HepG2 (cell line): ENCODE results near the gene ZNF524. TPM values are rescaled to one million over a fixed set of nuclear protein-coding genes. Genes with fewer than 3 reads are reported as not detected.

ENCODE experiments used
- ATF7 ChIP-seq, 2 experiments: fragments of 450-650 bp in 1 of 2; sonication (generic) in 1 of 2; formaldehyde crosslinking in 1 of 2; IDR thresholded peaks; 2 replicates each; pipeline versions ENCODE4 v1.4.0 to v1.6.1; 2016 to 2020; ENCODE audit warnings: antibody characterized with exemption in 1 of 2, mild to moderate bottlenecking in 1 of 2, missing genetic modification reagents in 1 of 2
- FOXK1 ChIP-seq: sonication (generic); formaldehyde crosslinking; IDR thresholded peaks from 2 replicates; pipeline ENCODE4 v1.4.0; 2020; ENCODE audit warnings: low read depth, missing genetic modification reagents, borderline replicate concordance
- HCFC1 ChIP-seq: fragments of 150-350 bp; IDR thresholded peaks from 2 replicates; pipeline ENCODE4 v1.6.1; 2014; ENCODE audit warnings: low read depth, low read length
- KDM4B ChIP-seq: sonication (generic); formaldehyde crosslinking; IDR thresholded peaks from 2 replicates; pipeline ENCODE4 v1.4.0; 2020; ENCODE audit warnings: missing genetic modification reagents
- MAZ ChIP-seq, 2 experiments: sonication (generic) in 1 of 2; formaldehyde crosslinking in 1 of 2; IDR thresholded peaks; 2 replicates each; pipeline versions ENCODE4 v1.5.0 to v1.6.1; 2012 to 2020; ENCODE audit warnings: low read depth in 2 of 2, mild to moderate bottlenecking in 2 of 2, borderline replicate concordance in 1 of 2, improper control_type of control experiment in 1 of 2, low read length in 1 of 2, missing genetic modification reagents in 1 of 2, moderate library complexity in 1 of 2
- MIXL1 ChIP-seq: IDR thresholded peaks from 2 replicates; pipeline ENCODE4 v1.6.1; 2016
- RELA ChIP-seq: sonication (generic); formaldehyde crosslinking; IDR thresholded peaks from 2 replicates; pipeline ENCODE4 v1.4.0; 2020; ENCODE audit warnings: missing genetic modification reagents
- RFXANK ChIP-seq: IDR thresholded peaks from 2 replicates; pipeline ENCODE4 v1.6.1; 2016
- WIZ ChIP-seq: sonication (generic); formaldehyde crosslinking; IDR thresholded peaks from 2 replicates; pipeline ENCODE4 v1.5.1; 2020; ENCODE audit warnings: mild to moderate bottlenecking, missing genetic modification reagents
- ZNF34 ChIP-seq: sonication (generic); formaldehyde crosslinking; IDR thresholded peaks from 2 replicates; pipeline ENCODE4 v1.4.0; 2020; ENCODE audit warnings: mild to moderate bottlenecking, missing genetic modification reagents, borderline replicate concordance
- ZNF501 ChIP-seq: sonication (generic); formaldehyde crosslinking; IDR thresholded peaks from 2 replicates; pipeline ENCODE4 v1.5.1; 2020; ENCODE audit warnings: mild to moderate bottlenecking, moderate library complexity, missing genetic modification reagents
- ZNF816 ChIP-seq: sonication (generic); formaldehyde crosslinking; IDR thresholded peaks from 2 replicates; pipeline ENCODE4 v1.8.0; 2022; ENCODE audit warnings: missing genetic modification reagents, mild to moderate bottlenecking, borderline replicate concordance
- polyA plus RNA-seq, 8 experiments: library from polyadenylated mRNA; depleted of rRNA in 3 of 8; stranded (reverse) in 7 of 8; unstranded in 1 of 8; fragments of >200 nt; fragmentation: Illumina TruSeq in 4 of 8; extraction: Trizol in 4 of 8; gene quantifications; 2 replicates each; pipeline versions ENCODE4 v1.2.1 to v1.2.3, GENCODE V29; 2011 to 2016; ENCODE audit warnings: low read depth in 4 of 8, missing spikeins in 1 of 8, mixed read lengths in 1 of 8; ENCODE audit not compliant: insufficient read depth in 1 of 8
- total RNA-seq, 5 experiments: library from RNA; depleted of rRNA; stranded (reverse); fragments of >200 nt; fragmentation: Illumina TruSeq; extraction: Trizol; gene quantifications; 2 replicates each; pipeline ENCODE4 v1.2.3, GENCODE V29; 2016; ENCODE audit warnings: low read depth in 1 of 5
- TF ChIP-seq, protein P1 (sequence below): sonication (generic); formaldehyde crosslinking; IDR thresholded peaks from 2 replicates; pipeline ENCODE4 v1.4.0; 2020; ENCODE audit warnings: low read depth, mild to moderate bottlenecking, missing genetic modification reagents
- TF ChIP-seq, protein P2 (sequence below): sonication (generic); formaldehyde crosslinking; IDR thresholded peaks from 2 replicates; pipeline ENCODE4 v1.4.0; 2020; ENCODE audit warnings: low read depth, mild to moderate bottlenecking, missing genetic modification reagents
- TF ChIP-seq, protein P3 (sequence below): sonication (generic); formaldehyde crosslinking; IDR thresholded peaks from 2 replicates; pipeline ENCODE4 v1.4.0; 2020; ENCODE audit warnings: missing genetic modification reagents
- TF ChIP-seq, protein P4 (sequence below): sonication (generic); formaldehyde crosslinking; IDR thresholded peaks from 2 replicates; pipeline ENCODE4 v1.4.0; 2020; ENCODE audit warnings: mild to moderate bottlenecking, missing genetic modification reagents, borderline replicate concordance
- TF ChIP-seq, protein P5 (sequence below): sonication (generic); formaldehyde crosslinking; IDR thresholded peaks from 2 replicates; pipeline ENCODE4 v1.4.0; 2020; ENCODE audit warnings: missing genetic modification reagents
- TF ChIP-seq, protein P6 (sequence below): sonication (generic); formaldehyde crosslinking; IDR thresholded peaks from 2 replicates; pipeline ENCODE4 v1.5.0; 2020; ENCODE audit warnings: mild to moderate bottlenecking, missing genetic modification reagents, borderline replicate concordance

Gene ZNF524
- total and polyA plus RNA-seq, 2 of the 13 experiments (the other 11 are each of a cell fraction or from before 2014, with no cell fraction given), result 3.2 to 4.6 TPM

DNA sequence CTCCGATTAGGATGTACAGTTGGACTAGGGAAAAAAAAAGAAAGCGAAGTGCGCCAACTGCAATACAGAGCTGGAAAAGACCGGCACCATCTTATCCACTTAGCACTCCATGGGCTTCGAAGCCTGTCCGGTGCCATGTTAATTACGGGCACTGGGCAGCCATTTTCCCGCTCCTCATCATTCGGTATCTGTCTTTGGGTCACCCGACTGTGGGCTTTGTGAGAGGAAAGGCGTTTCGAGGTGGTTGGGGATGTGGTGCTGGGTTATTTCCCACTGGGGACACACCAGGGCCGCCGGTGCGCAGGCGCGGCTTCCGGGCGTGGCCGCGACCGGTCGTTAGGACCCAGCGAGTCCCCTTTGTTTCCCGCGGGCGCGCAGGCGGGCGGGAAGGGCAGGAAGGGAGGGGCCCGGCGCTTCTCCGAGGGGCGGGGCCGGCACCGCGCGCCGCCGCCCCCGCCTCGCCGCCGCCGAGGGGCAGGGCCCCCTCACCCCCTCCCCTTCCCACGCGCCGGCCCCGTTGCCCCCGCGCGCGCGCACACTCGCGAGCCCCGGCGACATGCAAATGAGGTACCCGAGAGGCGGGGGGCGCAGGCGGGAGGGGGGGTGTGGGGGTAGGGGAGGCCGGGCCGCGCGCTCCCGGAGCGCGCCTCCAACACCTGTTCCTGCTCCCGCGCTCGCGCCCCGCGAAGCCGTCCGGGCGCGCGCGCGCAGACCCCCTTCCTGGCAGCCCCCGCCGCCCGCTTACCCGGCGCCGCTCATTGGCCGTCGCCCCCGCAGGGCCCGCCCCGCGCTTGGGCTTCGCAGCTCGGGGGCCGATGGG is at the start of gene ZNF524 (continued):
- TF ChIP-seq, protein P1, sequence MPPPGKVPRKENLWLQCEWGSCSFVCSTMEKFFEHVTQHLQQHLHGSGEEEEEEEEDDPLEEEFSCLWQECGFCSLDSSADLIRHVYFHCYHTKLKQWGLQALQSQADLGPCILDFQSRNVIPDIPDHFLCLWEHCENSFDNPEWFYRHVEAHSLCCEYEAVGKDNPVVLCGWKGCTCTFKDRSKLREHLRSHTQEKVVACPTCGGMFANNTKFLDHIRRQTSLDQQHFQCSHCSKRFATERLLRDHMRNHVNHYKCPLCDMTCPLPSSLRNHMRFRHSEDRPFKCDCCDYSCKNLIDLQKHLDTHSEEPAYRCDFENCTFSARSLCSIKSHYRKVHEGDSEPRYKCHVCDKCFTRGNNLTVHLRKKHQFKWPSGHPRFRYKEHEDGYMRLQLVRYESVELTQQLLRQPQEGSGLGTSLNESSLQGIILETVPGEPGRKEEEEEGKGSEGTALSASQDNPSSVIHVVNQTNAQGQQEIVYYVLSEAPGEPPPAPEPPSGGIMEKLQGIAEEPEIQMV (CRISPR knock-in tag), result no peak
- TF ChIP-seq KDM4B (CRISPR knock-in tag) (peak; percentile 3; the same call in 1 of the 2 replicates), FOXK1 (CRISPR knock-in tag) (no peak; the same call in 1 of the 2 replicates), ZNF501 (no peak; the same call in 1 of the 2 replicates), MAZ (IDR thresholded peaks at IDR 0.05; ENCODE audit: borderline replicate concordance, low read depth, low read length) (peak; percentile 88), MAZ (CRISPR knock-in tag; IDR thresholded peaks at IDR 0.05; ENCODE audit: low read depth) (no peak; the same call in 1 of the 2 replicates), ZNF816 (CRISPR knock-in tag) (0 out of 2 replicates have a peak, but pooled peaks have one; percentile 44), RELA (CRISPR knock-in tag) (no peak), HCFC1 (peak; percentile 59), WIZ (CRISPR knock-in tag) (0 out of 2 replicates have a peak, but pooled peaks have one; percentile 29), ATF7 (IDR thresholded peaks at IDR 0.05) (no peak), ATF7 (CRISPR knock-in tag; IDR thresholded peaks at IDR 0.05) (no peak), ZNF34 (CRISPR knock-in tag) (0 out of 2 replicates have a peak, but pooled peaks have one; percentile 4), MIXL1 (CRISPR knock-in tag) (peak; percentile 69), RFXANK (no peak)
- TF ChIP-seq, protein P2, sequence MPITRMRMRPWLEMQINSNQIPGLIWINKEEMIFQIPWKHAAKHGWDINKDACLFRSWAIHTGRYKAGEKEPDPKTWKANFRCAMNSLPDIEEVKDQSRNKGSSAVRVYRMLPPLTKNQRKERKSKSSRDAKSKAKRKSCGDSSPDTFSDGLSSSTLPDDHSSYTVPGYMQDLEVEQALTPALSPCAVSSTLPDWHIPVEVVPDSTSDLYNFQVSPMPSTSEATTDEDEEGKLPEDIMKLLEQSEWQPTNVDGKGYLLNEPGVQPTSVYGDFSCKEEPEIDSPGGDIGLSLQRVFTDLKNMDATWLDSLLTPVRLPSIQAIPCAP, result no peak
- TF ChIP-seq, protein P3, sequence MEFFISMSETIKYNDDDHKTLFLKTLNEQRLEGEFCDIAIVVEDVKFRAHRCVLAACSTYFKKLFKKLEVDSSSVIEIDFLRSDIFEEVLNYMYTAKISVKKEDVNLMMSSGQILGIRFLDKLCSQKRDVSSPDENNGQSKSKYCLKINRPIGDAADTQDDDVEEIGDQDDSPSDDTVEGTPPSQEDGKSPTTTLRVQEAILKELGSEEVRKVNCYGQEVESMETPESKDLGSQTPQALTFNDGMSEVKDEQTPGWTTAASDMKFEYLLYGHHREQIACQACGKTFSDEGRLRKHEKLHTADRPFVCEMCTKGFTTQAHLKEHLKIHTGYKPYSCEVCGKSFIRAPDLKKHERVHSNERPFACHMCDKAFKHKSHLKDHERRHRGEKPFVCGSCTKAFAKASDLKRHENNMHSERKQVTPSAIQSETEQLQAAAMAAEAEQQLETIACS (CRISPR knock-in tag), result peak; percentile 87
- TF ChIP-seq, protein P4, sequence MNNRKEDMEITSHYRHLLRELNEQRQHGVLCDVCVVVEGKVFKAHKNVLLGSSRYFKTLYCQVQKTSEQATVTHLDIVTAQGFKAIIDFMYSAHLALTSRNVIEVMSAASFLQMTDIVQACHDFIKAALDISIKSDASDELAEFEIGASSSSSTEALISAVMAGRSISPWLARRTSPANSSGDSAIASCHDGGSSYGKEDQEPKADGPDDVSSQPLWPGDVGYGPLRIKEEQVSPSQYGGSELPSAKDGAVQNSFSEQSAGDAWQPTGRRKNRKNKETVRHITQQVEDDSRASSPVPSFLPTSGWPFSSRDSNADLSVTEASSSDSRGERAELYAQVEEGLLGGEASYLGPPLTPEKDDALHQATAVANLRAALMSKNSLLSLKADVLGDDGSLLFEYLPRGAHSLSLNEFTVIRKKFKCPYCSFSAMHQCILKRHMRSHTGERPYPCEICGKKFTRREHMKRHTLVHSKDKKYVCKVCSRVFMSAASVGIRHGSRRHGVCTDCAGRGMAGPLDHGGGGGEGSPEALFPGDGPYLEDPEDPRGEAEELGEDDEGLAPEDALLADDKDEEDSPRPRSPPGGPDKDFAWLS (CRISPR knock-in tag), result no peak
- TF ChIP-seq, protein P5, sequence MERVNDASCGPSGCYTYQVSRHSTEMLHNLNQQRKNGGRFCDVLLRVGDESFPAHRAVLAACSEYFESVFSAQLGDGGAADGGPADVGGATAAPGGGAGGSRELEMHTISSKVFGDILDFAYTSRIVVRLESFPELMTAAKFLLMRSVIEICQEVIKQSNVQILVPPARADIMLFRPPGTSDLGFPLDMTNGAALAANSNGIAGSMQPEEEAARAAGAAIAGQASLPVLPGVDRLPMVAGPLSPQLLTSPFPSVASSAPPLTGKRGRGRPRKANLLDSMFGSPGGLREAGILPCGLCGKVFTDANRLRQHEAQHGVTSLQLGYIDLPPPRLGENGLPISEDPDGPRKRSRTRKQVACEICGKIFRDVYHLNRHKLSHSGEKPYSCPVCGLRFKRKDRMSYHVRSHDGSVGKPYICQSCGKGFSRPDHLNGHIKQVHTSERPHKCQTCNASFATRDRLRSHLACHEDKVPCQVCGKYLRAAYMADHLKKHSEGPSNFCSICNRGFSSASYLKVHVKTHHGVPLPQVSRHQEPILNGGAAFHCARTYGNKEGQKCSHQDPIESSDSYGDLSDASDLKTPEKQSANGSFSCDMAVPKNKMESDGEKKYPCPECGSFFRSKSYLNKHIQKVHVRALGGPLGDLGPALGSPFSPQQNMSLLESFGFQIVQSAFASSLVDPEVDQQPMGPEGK, result peak; percentile 52; the same call in 1 of the 2 replicates
- TF ChIP-seq, protein P6, sequence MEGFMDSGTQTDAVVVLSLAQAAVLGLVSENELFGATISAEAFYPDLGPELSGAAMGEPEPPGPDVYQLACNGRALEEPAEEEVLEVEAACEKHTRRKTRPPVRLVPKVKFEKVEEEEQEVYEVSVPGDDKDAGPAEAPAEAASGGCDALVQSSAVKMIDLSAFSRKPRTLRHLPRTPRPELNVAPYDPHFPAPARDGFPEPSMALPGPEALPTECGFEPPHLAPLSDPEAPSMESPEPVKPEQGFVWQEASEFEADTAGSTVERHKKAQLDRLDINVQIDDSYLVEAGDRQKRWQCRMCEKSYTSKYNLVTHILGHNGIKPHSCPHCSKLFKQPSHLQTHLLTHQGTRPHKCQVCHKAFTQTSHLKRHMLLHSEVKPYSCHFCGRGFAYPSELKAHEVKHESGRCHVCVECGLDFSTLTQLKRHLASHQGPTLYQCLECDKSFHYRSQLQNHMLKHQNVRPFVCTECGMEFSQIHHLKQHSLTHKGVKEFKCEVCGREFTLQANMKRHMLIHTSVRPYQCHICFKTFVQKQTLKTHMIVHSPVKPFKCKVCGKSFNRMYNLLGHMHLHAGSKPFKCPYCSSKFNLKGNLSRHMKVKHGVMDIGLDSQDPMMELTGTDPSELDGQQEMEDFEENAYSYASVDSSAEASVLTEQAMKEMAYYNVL, result peak; percentile 17; the same call in 1 of the 2 replicates
